Gastrocnemius medialis (tissue), 4 donors: Measurements from ENCODE around the gene PGM1. TPM values are rescaled to one million over a fixed set of nuclear protein-coding genes. Genes with fewer than 3 reads are reported as not detected.

Experiments used
- ATAC-seq, 2 donors: fragments of 150-250 bp; one replicate each; pipeline ENCODE4 v1.9.1; 2016
- DNase-seq, 2 donors: peaks; one replicate each; pipeline ENCODE4 v3.0.0-alpha.2; 2019
- H3K27ac ChIP-seq, 4 donors: fragments of 200-600 bp; sonication (generic); 1 replicate in 1 of 4; 2 replicates in 3 of 4; pipeline ENCODE4 v1.5.1; 2016 to 2018; ENCODE audit warnings: mild to moderate bottlenecking in 2 of 4, moderate library complexity in 1 of 4
- H3K27me3 ChIP-seq, 3 donors: fragments of 200-600 bp; sonication (generic) in 2 of 3; 1 replicate in 1 of 3; 2 replicates in 2 of 3; pipeline versions ENCODE4 v1.5.1 to v1.6.0; 2016 to 2019; ENCODE audit warnings: mild to moderate bottlenecking in 1 of 3, moderate library complexity in 1 of 3
- H3K36me3 ChIP-seq, 2 donors: fragments of 200-600 bp; sonication (generic) in 1 of 2; one replicate each; pipeline ENCODE4 v1.5.1; 2017 to 2018
- H3K4me1 ChIP-seq, 2 donors: fragments of 200-600 bp; sonication (generic) in 1 of 2; one replicate each; pipeline ENCODE4 v1.5.1; 2016 to 2017; ENCODE audit warnings: mild to moderate bottlenecking in 2 of 2
- H3K4me3 ChIP-seq, 4 donors: fragments of 200-600 bp; sonication (generic) in 3 of 4; 1 replicate in 1 of 4; 2 replicates in 3 of 4; pipeline ENCODE4 v1.5.1; 2016 to 2019; ENCODE audit warnings: mild to moderate bottlenecking in 2 of 4
- H3K9me3 ChIP-seq, 3 donors: fragments of 200-600 bp; sonication (generic) in 2 of 3; 1 replicate in 1 of 3; 2 replicates in 2 of 3; pipeline ENCODE4 v1.5.1; 2016 to 2019
- POLR2A ChIP-seq, 2 donors: fragments of 450-650 bp; IDR thresholded peaks; one replicate each; pipeline ENCODE4 v1.6.1; 2017; ENCODE audit warnings: antibody characterized with exemption in 2 of 2, mild to moderate bottlenecking in 2 of 2, moderate library complexity in 2 of 2
- in situ Hi-C, 4 donors: fragments of 200-750 bp; cut with MboI; loops; one replicate each; pipeline versions ENCODE4 v1.15.0 to v1.8.0; 2017; ENCODE audit warnings: low sequenced_read_pairs in 4 of 4
- intact Hi-C: fragments of 100-400 bp; cut with DNase I; formaldehyde crosslinking; loops from one replicate; pipeline ENCODE4 v1.15.1; 2023; ENCODE audit warnings: low total_unique reads
- total RNA-seq, 4 donors: library from RNA; depleted of rRNA; stranded (reverse); fragments of >200 nt; gene quantifications; one replicate each; pipeline versions ENCODE4 v1.1.0 to v1.2.3, GENCODE V29; 2016
- TF ChIP-seq, protein P1 (sequence below), 5 experiments: fragments of 450-650 bp in 3 of 5; fragments of 200-600 bp in 2 of 5; sonication (generic) in 2 of 5; IDR thresholded peaks in 4 of 5; conservative IDR thresholded peaks in 1 of 5; 1 replicate in 4 of 5; 2 replicates in 1 of 5; pipeline ENCODE4 v1.5.1; 2016 to 2019; ENCODE audit warnings: antibody characterized with exemption in 5 of 5, mild to moderate bottlenecking in 3 of 5, moderate library complexity in 3 of 5

PGM1 gene
- total RNA-seq, 4 donors from 2014 or later: 320 to 713 (median 666) TPM

- in situ Hi-C loops: loop anchor here in 1 of 4 donors (25.0 kb wide), 1 partner anchor 712 kb away; no protein-coding TSS in a partner anchor
- Histone ChIP-seq H3K27ac (peak overlapping the region in 3 of 4 donors; percentile 71 to 83 (median 80)), H3K4me3 (peak overlapping the region in 2 of 4 donors; percentile 8 to 32), H3K9me3 (no peaks in the 10 kb centered on the region), H3K36me3 (no peaks in the 10 kb centered on the region), H3K4me1 (peaks cover 0 to 7% of the 10 kb centered on the region in 2 donors), H3K27me3 (no peaks in the 10 kb centered on the region)
- DNase-seq (no peak), ATAC-seq (no peak)
- intact Hi-C loops: no loop called here
- TF ChIP-seq, protein P1, sequence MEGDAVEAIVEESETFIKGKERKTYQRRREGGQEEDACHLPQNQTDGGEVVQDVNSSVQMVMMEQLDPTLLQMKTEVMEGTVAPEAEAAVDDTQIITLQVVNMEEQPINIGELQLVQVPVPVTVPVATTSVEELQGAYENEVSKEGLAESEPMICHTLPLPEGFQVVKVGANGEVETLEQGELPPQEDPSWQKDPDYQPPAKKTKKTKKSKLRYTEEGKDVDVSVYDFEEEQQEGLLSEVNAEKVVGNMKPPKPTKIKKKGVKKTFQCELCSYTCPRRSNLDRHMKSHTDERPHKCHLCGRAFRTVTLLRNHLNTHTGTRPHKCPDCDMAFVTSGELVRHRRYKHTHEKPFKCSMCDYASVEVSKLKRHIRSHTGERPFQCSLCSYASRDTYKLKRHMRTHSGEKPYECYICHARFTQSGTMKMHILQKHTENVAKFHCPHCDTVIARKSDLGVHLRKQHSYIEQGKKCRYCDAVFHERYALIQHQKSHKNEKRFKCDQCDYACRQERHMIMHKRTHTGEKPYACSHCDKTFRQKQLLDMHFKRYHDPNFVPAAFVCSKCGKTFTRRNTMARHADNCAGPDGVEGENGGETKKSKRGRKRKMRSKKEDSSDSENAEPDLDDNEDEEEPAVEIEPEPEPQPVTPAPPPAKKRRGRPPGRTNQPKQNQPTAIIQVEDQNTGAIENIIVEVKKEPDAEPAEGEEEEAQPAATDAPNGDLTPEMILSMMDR (IDR thresholded peaks at IDR 0.05 in 4 of 5, conservative IDR thresholded peaks at IDR 0.05 in 1 of 5): no peak
- TF ChIP-seq POLR2A (IDR thresholded peaks at IDR 0.05): no peak
These were observed 44.3 kb upstream of the PGM1 start for GRCh38 chr1:63548877-63549276.

DNA sequence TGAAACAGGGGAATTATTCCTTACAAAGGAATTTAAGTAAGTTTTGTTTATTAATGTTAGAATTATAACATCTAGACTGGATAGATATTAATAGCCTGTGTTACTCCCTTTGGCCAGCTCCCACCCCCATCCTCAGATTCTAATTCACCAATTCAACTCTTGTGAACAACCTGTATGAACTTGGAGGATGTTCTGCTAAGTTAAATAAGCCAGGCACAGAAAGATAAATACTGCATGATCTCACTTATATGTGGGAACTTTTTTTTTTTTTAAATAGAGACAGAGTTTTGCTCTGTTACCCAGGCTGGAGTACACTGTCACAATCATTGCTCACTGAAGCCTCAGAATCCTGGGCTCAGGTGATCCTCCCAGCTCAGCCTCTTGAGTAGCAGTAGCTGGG lies 37.7 kb upstream of the PGM1 start:
- in situ Hi-C loops: no loop called here

GRCh38 chr1:63557365-63557987 lies 35.7 kb upstream of the PGM1 start:
- Histone ChIP-seq H3K4me1 (no peaks in the 10 kb centered on the region), H3K27me3 (no peaks in the 10 kb centered on the region), H3K9me3 (no peaks in the 10 kb centered on the region), H3K36me3 (peaks cover 0 to 4% of the 10 kb centered on the region in 2 donors), H3K4me3 (no peak overlapping the region), H3K27ac (no peak overlapping the region)
- TF ChIP-seq POLR2A (IDR thresholded peaks at IDR 0.05): no peak
- TF ChIP-seq, protein P1 (IDR thresholded peaks at IDR 0.05 in 4 of 5, conservative IDR thresholded peaks at IDR 0.05 in 1 of 5): peak in 2 of 5 experiments; percentile 21 to 48
- DNase-seq (no peak), ATAC-seq (no peak)
- intact Hi-C loops: no loop called here
- in situ Hi-C loops: no loop called here

More for the DNA sequence above, 37.7 kb upstream of the PGM1 start:
- DNase-seq (no peak), ATAC-seq (no peak)
- H3K4me1 ChIP-seq: no peaks in the 10 kb centered on the region
- no peak overlapping the region for H3K27ac ChIP-seq
- no peaks in the 10 kb centered on the region for H3K9me3 ChIP-seq
- H3K27me3 ChIP-seq: no peaks in the 10 kb centered on the region
- no peak for TF ChIP-seq POLR2A (IDR thresholded peaks at IDR 0.05)
- TF ChIP-seq, protein P1 (IDR thresholded peaks at IDR 0.05 in 4 of 5, conservative IDR thresholded peaks at IDR 0.05 in 1 of 5): no peak
- H3K4me3 ChIP-seq: no peak overlapping the region
- H3K36me3 ChIP-seq: peaks cover 0 to 4% of the 10 kb centered on the region in 2 donors
- intact Hi-C loops: no loop called here

DNA sequence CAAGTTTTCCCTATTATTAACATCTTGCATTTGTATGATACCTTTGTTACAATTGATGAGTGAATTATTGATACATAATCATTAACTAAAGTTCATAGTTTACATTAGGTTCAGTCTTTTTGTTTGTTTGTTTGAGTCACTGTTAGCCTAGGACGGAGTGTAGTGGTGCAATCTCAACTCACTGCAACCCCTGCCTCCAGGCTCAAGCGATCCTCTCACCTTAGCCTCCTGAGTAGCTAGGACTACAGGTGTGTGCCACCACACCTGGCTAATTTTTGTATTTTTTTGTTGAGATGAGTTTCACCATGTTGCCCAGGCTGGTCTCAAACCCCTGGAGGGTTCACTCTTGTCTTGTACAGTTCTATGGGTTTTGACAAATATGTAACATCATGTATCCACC lies 33.9 kb upstream of the PGM1 start:
- H3K4me3 ChIP-seq: no peak overlapping the region
- no peak for ATAC-seq
- no peak overlapping the region for H3K27ac ChIP-seq
- H3K9me3 ChIP-seq: no peaks in the 10 kb centered on the region
- no peaks in the 10 kb centered on the region for H3K4me1 ChIP-seq
- in situ Hi-C loops: no loop called here
- intact Hi-C loops: no loop called here
- no peak for TF ChIP-seq POLR2A (IDR thresholded peaks at IDR 0.05)
- TF ChIP-seq, protein P1 (IDR thresholded peaks at IDR 0.05 in 4 of 5, conservative IDR thresholded peaks at IDR 0.05 in 1 of 5): no peak
- H3K36me3 ChIP-seq: peaks cover 0 to 4% of the 10 kb centered on the region in 2 donors
- no peak for DNase-seq
- no peaks in the 10 kb centered on the region for H3K27me3 ChIP-seq
